ENCODE data around the gene MRPS7. TPM values are rescaled to one million over a fixed set of nuclear protein-coding genes. Genes with fewer than 3 reads are reported as not detected.
"Not testable (repeated sequence)": the region's sequence is repeated elsewhere in the genome, so short reads cannot be mapped to it uniquely, and the experiment has no call there.

The MRPS7 gene
- total RNA-seq, 1 experiment from 2014 or later, result 103 TPM

- ChIA-PET POLR2A (ENCODE audit: low non-redundant PET) (interaction anchor here (0.6 kb wide), 1 partner anchor 39 kb away, joined by 5 read pairs; the partner anchor contains the start of gene SLC25A19), CTCF (interaction anchor here (0.6 to 1.3 kb wide), 2 partner anchors 10 to 291 kb away, joined by 4 to 6 read pairs; no protein-coding TSS in a partner anchor)
- TF ChIP-seq EZH2 (IDR thresholded peaks at IDR 0.05; ENCODE audit: borderline replicate concordance, low read depth, low read length, poor library complexity, severe bottlenecking), result no peak
- TF ChIP-seq, protein P1, sequence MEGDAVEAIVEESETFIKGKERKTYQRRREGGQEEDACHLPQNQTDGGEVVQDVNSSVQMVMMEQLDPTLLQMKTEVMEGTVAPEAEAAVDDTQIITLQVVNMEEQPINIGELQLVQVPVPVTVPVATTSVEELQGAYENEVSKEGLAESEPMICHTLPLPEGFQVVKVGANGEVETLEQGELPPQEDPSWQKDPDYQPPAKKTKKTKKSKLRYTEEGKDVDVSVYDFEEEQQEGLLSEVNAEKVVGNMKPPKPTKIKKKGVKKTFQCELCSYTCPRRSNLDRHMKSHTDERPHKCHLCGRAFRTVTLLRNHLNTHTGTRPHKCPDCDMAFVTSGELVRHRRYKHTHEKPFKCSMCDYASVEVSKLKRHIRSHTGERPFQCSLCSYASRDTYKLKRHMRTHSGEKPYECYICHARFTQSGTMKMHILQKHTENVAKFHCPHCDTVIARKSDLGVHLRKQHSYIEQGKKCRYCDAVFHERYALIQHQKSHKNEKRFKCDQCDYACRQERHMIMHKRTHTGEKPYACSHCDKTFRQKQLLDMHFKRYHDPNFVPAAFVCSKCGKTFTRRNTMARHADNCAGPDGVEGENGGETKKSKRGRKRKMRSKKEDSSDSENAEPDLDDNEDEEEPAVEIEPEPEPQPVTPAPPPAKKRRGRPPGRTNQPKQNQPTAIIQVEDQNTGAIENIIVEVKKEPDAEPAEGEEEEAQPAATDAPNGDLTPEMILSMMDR (conservative IDR thresholded peaks at IDR 0.05; ENCODE audit: low read depth, low read length), result no peak
- H3K4me3 ChIP-seq (ENCODE audit: low read depth, low read length, poor library complexity, severe bottlenecking), result no peak overlapping the region
- DNase-seq (ENCODE audit: low spot score), result peak; percentile 52
- H3K9me3 ChIP-seq (ENCODE audit: low read depth, low read length, poor library complexity, severe bottlenecking), result no peaks in the 10 kb centered on the region
- intact Hi-C loops (cut with micrococcal nuclease; ENCODE audit: unreplicated experiment), result no loop called here
- H3K36me3 ChIP-seq (ENCODE audit: insufficient read depth, low read length, poor library complexity, severe bottlenecking), result peaks cover 14% of the 10 kb centered on the region
- peak overlapping the region; percentile 14 for H3K27ac ChIP-seq (ENCODE audit: low read depth, low read length, poor library complexity, severe bottlenecking)
- BruUV-seq (replicated peaks), result no TSS peak
- no peaks in the 10 kb centered on the region for H3K27me3 ChIP-seq (replicated peaks; ENCODE audit: insufficient read depth, low read depth, low read length, poor library complexity)
- H3K4me1 ChIP-seq (ENCODE audit: insufficient read depth, low read length, poor library complexity, severe bottlenecking), result peaks cover 4% of the 10 kb centered on the region
These were observed 11.6 kb upstream of the MRPS7 start for GRCh38 chr17:75250009-75250471.

DNA sequence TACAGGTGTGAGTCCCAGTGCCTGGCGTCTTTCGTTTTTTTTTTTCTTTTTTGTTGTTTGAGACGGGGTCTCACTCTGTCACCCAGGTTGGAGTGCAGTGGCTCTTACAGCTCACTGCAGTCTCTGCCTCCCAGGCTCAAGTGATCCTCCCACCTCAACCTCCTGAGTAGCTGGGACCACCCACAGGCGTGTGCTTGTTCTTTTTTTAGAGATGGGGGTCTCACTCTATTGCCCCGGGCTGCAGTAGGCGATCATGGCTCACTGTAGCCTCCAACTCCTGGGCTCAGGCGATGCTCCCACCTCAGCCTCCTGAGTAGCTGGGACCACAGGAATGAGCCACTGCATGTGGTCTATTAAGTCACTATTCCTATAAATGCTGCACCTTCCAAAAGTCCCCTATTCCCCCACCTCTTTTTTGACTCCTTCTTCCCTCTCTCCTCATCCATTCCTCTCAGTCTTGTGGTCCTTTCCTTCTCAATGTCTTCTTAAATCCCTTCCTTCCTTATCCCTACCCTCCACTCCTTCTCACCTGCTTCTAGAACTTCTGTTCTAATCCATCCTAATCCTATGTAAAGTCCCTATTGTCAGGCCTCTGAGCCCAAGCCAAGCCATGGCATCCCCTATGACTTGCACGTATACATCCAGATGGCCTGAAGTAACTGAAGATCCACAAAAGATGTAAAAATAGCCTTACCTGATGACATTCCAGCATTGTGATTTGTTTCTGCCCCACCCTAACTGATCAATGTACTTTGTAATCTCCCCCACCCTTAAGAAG is 9.5 kb upstream of the MRPS7 start:
- no peaks in the 10 kb centered on the region for H3K36me3 ChIP-seq (ENCODE audit: insufficient read depth, low read length, poor library complexity, severe bottlenecking)
- no peaks in the 10 kb centered on the region for H3K9me3 ChIP-seq (ENCODE audit: low read depth, low read length, poor library complexity, severe bottlenecking)
- BruUV-seq (replicated peaks), result no TSS peak
- no peak overlapping the region for H3K27ac ChIP-seq (ENCODE audit: low read depth, low read length, poor library complexity, severe bottlenecking)
- ChIA-PET CTCF (interaction anchor here (0.7 kb wide), 1 partner anchor 93 kb away, joined by 6 read pairs; no protein-coding TSS in a partner anchor), POLR2A (ENCODE audit: low non-redundant PET) (no interaction called here)
- H3K4me1 ChIP-seq (ENCODE audit: insufficient read depth, low read length, poor library complexity, severe bottlenecking), result peaks cover 4% of the 10 kb centered on the region
- intact Hi-C loops (cut with micrococcal nuclease; ENCODE audit: unreplicated experiment), result no loop called here
- TF ChIP-seq, protein P1 (conservative IDR thresholded peaks at IDR 0.05; ENCODE audit: low read depth, low read length), result no peak
- TF ChIP-seq EZH2 (IDR thresholded peaks at IDR 0.05; ENCODE audit: borderline replicate concordance, low read depth, low read length, poor library complexity, severe bottlenecking), result no peak
- no peak for DNase-seq (ENCODE audit: low spot score)
- H3K4me3 ChIP-seq (ENCODE audit: low read depth, low read length, poor library complexity, severe bottlenecking), result no peak overlapping the region
- no peaks in the 10 kb centered on the region for H3K27me3 ChIP-seq (replicated peaks; ENCODE audit: insufficient read depth, low read depth, low read length, poor library complexity)

GRCh38 chr17:75255954-75256698 is 5.6 kb upstream of the MRPS7 start:
- H3K4me1 ChIP-seq (ENCODE audit: insufficient read depth, low read length, poor library complexity, severe bottlenecking); H3K27ac ChIP-seq (ENCODE audit: low read depth, low read length, poor library complexity, severe bottlenecking); intact Hi-C loops (cut with micrococcal nuclease; ENCODE audit: unreplicated experiment); DNase-seq (ENCODE audit: low spot score); H3K9me3 ChIP-seq (ENCODE audit: low read depth, low read length, poor library complexity, severe bottlenecking); CTCF ChIA-PET; BruUV-seq (replicated peaks); H3K4me3 ChIP-seq (ENCODE audit: low read depth, low read length, poor library complexity, severe bottlenecking); H3K36me3 ChIP-seq (ENCODE audit: insufficient read depth, low read length, poor library complexity, severe bottlenecking); POLR2A ChIA-PET (ENCODE audit: low non-redundant PET); H3K27me3 ChIP-seq (replicated peaks; ENCODE audit: insufficient read depth, low read depth, low read length, poor library complexity): not testable (repeated sequence)

- intact Hi-C loops (cut with micrococcal nuclease; ENCODE audit: unreplicated experiment); POLR2A ChIA-PET (ENCODE audit: low non-redundant PET); H3K27me3 ChIP-seq (replicated peaks; ENCODE audit: insufficient read depth, low read depth, low read length, poor library complexity); CTCF ChIA-PET; H3K36me3 ChIP-seq (ENCODE audit: insufficient read depth, low read length, poor library complexity, severe bottlenecking); BruUV-seq (replicated peaks); DNase-seq (ENCODE audit: low spot score); H3K4me3 ChIP-seq (ENCODE audit: low read depth, low read length, poor library complexity, severe bottlenecking); H3K9me3 ChIP-seq (ENCODE audit: low read depth, low read length, poor library complexity, severe bottlenecking); H3K27ac ChIP-seq (ENCODE audit: low read depth, low read length, poor library complexity, severe bottlenecking); H3K4me1 ChIP-seq (ENCODE audit: insufficient read depth, low read length, poor library complexity, severe bottlenecking): not testable (repeated sequence)
These were observed 4.5 kb upstream of the MRPS7 start for GRCh38 chr17:75257228-75257627.

Measured in A673 (cell line).